ENCODE results near the gene UBXN1.
"Not testable (repeated sequence)": the region's sequence is repeated elsewhere in the genome, so short reads cannot be mapped to it uniquely, and the experiment has no call there.

- not testable (repeated sequence) for TF ChIP-seq POLR2A (IDR thresholded peaks at IDR 0.05; ENCODE audit: low read depth, low read length); TAF1 (IDR thresholded peaks at IDR 0.05; ENCODE audit: low read depth, low read length); POLR2AphosphoS5 (IDR thresholded peaks at IDR 0.05; ENCODE audit: low read depth, low read length); SPI1 (IDR thresholded peaks at IDR 0.05; ENCODE audit: low read depth, low read length); POU2F2 (IDR thresholded peaks at IDR 0.05; ENCODE audit: low read depth, low read length); PAX5 (IDR thresholded peaks at IDR 0.05; ENCODE audit: insufficient read depth, low read length, severe bottlenecking)
These were observed 28.6 kb downstream of the UBXN1 start for GRCh38 chr11:62650283-62650682.
